ENCODE data around the gene SNX20. TPM values are rescaled to one million over a fixed set of nuclear protein-coding genes. Genes with fewer than 3 reads are reported as not detected.

SNX20 gene
- total RNA-seq, 1 experiment from 2014 or later: not detected

DNA sequence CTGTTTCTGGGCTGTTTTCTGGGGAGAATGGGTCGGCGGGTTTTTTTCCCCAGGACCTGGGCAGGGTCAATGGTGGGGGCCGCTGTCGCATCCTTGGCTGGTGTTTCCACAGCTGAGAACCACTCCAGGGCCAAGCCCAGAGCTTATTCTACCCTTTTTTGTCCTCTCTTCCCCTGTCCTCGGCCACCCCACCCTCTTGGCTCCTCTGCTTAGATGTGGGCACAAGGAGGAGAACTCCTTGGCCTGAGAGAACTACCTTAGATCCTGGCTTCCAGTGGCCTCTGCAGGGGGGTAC is 16.3 kb upstream of the SNX20 start:
- WGBS (ENCODE audit: extremely low coverage, insufficient read length, low lambda C conversion rate): no CpG with 5 or more reads among the region's 5 CpGs
- Histone ChIP-seq H4K20me1 (ENCODE audit: control insufficient read depth, insufficient read depth, insufficient read length) (no peaks in the 10 kb centered on the region), H2BK20ac (ENCODE audit: low read depth, low read length, poor library complexity, severe bottlenecking) (no peak overlapping the region), H3K4me1 (ENCODE audit: insufficient read depth, low read length) (no peaks in the 10 kb centered on the region), H4K8ac (replicated peaks; ENCODE audit: insufficient read length, low read depth, low read length) (no peak overlapping the region), H3K79me1 (ENCODE audit: insufficient read depth, low read depth, low read length, poor library complexity, severe bottlenecking) (no peaks in the 10 kb centered on the region), H3K9ac (ENCODE audit: extremely low read depth, insufficient read length, low read length) (no peak overlapping the region), H3K27me3 (ENCODE audit: insufficient read depth, low read length) (peaks cover 8% of the 10 kb centered on the region; the same call in 1 of the 2 replicates), H3K79me2 (ENCODE audit: insufficient read depth, low read length) (no peaks in the 10 kb centered on the region), H2BK12ac (ENCODE audit: insufficient read length, low read depth, low read length) (no peak overlapping the region), H3K56ac (ENCODE audit: insufficient read length, low read depth, low read length) (no peak overlapping the region), H3K27ac (ENCODE audit: insufficient read length, low read depth, low read length) (no peak overlapping the region), H3K23me2 (ENCODE audit: insufficient read length, low read depth, low read length, poor library complexity, severe bottlenecking) (peaks cover 6% of the 10 kb centered on the region), H3K14ac (ENCODE audit: insufficient read depth, low read length) (no peak overlapping the region), H2AFZ (ENCODE audit: low read length) (no peak overlapping the region), H2AK5ac (ENCODE audit: insufficient read length, low read length) (no peak overlapping the region), H3K4me2 (ENCODE audit: insufficient read depth, insufficient read length, low read length) (no peak overlapping the region), H3K18ac (ENCODE audit: insufficient read length, low read depth, low read length) (no peak overlapping the region), H3T11ph (ENCODE audit: low read length) (no peak overlapping the region), H2BK15ac (ENCODE audit: low read depth, low read length) (no peak overlapping the region), H3K23ac (ENCODE audit: insufficient read length, low read depth, low read length) (no peak overlapping the region), H3K9me3 (ENCODE audit: control insufficient read depth, low read depth, low read length) (no peaks in the 10 kb centered on the region), H3K4ac (ENCODE audit: low read depth, low read length) (no peak overlapping the region), H2BK120ac (ENCODE audit: low read depth, low read length, poor library complexity, severe bottlenecking) (no peak overlapping the region), H4K5ac (ENCODE audit: insufficient read length, low read depth, low read length) (no peak overlapping the region), H2BK5ac (ENCODE audit: insufficient read length, low read length) (no peak overlapping the region), H4K91ac (ENCODE audit: insufficient read length, low read depth, low read length) (no peak overlapping the region)
- H3K27me3 Mint-ChIP-seq (ENCODE audit: low read depth): peaks cover 39% of the 10 kb centered on the region
- TF ChIP-seq, protein P1, sequence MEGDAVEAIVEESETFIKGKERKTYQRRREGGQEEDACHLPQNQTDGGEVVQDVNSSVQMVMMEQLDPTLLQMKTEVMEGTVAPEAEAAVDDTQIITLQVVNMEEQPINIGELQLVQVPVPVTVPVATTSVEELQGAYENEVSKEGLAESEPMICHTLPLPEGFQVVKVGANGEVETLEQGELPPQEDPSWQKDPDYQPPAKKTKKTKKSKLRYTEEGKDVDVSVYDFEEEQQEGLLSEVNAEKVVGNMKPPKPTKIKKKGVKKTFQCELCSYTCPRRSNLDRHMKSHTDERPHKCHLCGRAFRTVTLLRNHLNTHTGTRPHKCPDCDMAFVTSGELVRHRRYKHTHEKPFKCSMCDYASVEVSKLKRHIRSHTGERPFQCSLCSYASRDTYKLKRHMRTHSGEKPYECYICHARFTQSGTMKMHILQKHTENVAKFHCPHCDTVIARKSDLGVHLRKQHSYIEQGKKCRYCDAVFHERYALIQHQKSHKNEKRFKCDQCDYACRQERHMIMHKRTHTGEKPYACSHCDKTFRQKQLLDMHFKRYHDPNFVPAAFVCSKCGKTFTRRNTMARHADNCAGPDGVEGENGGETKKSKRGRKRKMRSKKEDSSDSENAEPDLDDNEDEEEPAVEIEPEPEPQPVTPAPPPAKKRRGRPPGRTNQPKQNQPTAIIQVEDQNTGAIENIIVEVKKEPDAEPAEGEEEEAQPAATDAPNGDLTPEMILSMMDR (conservative IDR thresholded peaks at IDR 0.05): no peak
- no peak for DNase-seq
- no peaks in the 10 kb centered on the region for H3K36me3 Mint-ChIP-seq (ENCODE audit: insufficient read depth in 1 of 3, low read depth in 3 of 3)
- no peak overlapping the region for H3K27ac Mint-ChIP-seq
- H3K4me1 Mint-ChIP-seq: peaks cover 9 to 11% of the 10 kb centered on the region in 2 experiments
- no peaks in the 10 kb centered on the region; a peak in 2 of 5 replicates for H3K9me3 Mint-ChIP-seq
- no peak overlapping the region for H3K4me3 Mint-ChIP-seq

Measured in H9 (cell line).